GM19372 (cell line): ENCODE data around the gene SHB.
"Not testable (repeated sequence)": the region's sequence is repeated elsewhere in the genome, so short reads cannot be mapped to it uniquely, and the experiment has no call there.

ENCODE experiments used
- ATAC-seq: cut with Tn5 transposase; IDR thresholded peaks from one replicate; pipeline ENCODE4 v1.9.1; 2021; ENCODE audit warnings: mild to moderate bottlenecking, low read depth, moderate library complexity; ENCODE audit not compliant: unreplicated experiment

Gene SHB

GRCh38 chr9:37911271-37911681 is 157.8 kb downstream of the SHB start:
- ATAC-seq: no peak

DNA sequence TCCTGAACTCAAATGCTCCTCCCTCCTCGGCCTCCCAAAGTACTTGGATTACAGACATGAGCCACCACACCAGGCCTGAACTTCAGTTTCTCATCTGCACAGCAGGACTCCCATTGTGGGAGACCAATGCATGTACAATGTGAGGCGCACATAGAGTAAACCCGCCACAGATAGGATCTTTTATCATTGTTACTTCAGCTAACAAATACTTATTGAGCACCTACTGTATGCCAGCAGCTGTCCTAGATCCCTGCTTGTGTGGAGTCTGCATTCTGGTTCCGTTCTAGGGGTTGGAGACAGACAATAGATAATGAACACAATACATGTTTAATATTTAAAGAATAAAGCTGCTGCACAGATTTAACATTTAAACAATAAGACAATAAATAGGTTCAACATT is 158.8 kb downstream of the SHB start:
- ATAC-seq: no peak

DNA sequence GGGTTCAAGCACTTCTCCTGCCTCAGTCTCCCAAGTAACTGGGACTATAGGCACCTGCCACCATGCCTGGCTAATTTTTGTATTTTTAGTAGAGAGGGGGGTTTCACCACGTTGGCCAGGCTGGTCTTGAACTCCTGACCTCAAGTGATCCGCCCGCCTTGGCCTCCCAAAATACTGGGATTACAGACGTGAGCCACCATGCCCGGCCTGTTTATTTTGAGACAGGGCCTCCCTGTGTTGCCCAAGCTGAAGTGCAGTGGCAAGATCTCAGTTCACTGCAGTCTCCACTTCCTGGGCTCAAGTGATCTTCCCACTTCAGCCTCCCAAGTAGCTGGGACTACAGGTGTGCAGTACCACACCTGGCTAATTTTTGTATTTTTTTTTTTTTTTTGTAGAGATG is 159.2 kb downstream of the SHB start:
- not testable (repeated sequence) for ATAC-seq

DNA sequence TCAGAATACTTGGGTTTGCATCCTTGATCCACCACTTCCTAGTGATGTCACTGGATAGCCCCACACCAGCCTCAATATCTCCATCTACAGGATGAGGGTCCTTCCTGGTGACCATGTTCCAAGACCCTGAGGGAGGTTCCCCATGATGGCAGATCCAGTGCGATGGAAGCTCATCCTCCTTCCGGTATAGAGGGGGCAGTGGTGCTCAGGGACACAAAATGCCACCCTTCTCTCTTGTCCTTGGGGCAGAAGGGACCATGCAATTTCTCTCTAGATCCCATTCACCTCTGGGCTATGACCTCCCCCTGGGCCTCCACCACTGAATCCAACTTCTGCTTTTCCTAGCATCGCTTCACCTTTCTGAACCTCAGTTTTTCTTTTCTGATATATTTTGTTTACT is 159.7 kb downstream of the SHB start:
- no peak for ATAC-seq

GRCh38 chr9:37908698-37909186 is 160.3 kb downstream of the SHB start:
- no peak for ATAC-seq

- ATAC-seq: no peak
Measured at GRCh38 chr9:37908283-37908682, 160.7 kb downstream of the SHB start.

- ATAC-seq: no peak
Measured at GRCh38 chr9:37906312-37907239, 162.5 kb downstream of the SHB start.

- no peak for ATAC-seq
Measured at GRCh38 chr9:37905776-37906175, 163.3 kb downstream of the SHB start.

DNA sequence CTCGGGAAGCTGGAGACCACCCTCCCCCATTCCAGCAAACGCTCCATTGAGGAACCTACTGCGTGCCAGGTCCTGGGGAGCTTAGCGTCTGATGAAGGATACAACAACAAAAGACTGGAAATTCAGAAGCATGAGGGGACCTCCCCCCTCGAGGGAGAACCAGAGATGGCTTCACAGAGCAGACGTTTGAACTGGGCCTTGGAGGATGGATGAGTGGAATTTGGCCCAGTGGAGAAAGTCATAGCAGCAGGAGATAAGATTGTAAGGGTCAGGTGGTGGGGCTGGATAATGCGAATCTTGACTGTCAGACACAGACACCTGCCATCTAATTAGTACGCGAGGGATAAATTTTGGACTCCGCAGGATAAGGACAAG is 163.9 kb downstream of the SHB start:
- no peak for ATAC-seq

- ATAC-seq: no peak
Measured at GRCh38 chr9:37904445-37905130, 164.4 kb downstream of the SHB start.

DNA sequence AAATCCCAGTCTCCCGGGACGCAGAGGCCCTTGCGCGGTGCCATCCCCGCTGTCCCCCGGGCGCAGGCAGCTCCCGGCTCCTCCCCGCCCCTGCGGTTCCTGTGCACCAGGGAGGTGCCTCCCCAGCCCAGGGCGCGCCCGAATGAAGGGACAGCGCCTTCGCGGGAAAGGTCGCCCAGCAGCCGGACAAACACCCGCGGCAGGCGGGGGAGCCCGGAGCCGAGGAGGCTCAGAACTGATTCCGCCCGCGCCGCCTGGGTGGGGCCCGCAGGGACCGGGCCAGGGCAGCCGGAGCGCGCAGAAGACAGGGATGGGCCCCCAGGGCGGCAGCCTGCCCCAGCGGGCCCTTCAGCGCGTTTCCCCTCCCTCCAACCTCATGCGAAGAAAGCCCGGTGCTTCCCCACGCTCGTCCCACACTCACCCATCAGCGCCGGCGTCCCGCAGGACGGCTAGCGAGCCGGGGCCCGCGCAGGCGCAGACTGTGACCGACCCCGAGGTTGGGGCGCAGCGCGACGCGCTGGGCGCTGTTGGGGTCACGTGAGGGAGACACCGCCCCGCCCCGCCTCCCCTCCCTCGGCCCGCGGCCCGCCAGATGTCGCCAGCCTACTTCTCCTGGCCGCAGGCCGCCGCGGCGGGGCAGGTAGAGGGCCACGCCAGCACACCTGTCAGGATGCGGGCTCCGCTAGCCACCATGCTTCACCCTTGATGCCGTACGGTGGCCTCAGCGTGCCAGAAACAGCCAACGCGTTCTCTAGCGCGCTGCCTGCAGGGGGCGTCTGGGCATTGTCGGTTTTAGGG is 165.2 kb downstream of the SHB start, which contains the start of gene SLC25A51:
Gene SLC25A51 (minus strand): TSS at position 481 of the 798 bp plus-strand sequence. CDS start 15,577 bp downstream, outside the sequence.
- peak; percentile 80 for ATAC-seq

DNA sequence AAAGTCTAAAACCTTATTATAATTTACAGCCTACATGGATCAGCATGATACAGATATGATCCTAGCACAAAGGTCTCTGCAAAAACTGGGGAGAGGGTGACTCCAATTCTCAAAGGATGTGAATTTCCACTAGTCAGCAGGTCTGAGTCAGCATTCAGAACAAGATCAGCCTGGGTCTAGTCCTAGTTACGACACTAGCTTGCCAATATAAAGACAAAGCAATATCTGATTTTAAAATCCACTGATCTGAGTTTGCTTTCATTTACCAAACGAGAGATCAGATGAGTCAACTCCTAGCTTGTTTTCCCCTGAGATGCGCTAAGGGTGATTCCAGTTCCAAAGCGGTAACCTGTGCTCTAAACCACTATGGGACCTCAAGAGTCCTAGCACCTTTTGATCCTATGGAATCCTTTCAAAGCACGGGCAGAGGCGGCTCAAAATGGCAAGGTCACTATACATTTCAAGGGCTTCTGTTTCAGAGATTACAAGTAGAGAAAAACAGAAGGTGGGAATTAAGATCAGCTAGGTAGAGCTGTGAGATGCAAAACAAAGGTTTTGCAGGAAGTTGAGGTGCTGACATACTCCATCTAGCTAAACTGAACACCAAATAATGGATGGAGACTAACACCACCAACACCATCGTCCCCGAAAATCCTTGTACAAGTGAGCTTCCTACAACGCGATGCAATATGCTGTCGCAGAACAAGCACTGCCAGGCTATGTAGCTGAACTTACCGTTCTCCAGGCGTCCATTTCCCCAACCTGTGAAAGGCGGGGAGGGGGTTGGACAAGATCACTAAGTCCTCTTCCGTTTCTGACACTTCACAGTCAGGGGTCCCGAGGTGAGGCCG is 166.0 kb downstream of the SHB start:
- no peak for ATAC-seq

DNA sequence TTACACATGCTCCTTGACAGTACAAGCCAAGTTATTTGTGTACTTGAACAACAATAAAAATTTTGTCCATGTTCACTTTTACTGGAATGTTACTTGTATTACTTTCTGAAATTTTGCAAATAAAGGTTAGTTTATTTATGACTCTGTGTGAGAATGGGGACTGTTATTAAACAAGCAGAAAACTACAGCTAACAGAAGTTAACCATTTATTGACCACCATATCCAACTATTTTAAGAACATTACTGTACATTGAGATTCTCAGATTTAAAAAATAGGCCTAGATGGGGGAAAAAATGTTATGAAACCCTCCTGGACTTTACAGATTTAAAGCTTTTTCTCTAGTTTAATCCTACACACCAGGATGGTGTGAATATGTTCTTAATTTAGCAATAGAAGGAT is 166.9 kb downstream of the SHB start:
- no peak for ATAC-seq

DNA sequence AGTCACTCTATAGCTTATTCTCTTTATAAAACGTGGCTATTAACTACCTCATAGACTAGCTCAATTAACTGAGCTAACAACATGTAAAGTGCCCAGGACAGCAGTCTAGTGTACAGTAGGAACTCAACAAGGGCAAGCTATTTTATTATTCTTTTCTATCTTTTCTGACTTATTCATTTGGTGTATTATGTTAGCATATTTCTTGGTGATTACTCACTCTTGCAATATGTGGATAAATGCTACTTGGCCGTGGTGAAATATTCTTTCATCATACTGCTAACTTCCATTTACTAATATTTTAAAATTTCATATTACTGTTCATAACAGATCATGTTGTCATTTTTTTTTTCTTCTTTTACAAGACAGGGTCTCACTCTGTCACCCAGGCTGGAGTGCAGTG is 170.0 kb downstream of the SHB start:
- no peak for ATAC-seq

DNA sequence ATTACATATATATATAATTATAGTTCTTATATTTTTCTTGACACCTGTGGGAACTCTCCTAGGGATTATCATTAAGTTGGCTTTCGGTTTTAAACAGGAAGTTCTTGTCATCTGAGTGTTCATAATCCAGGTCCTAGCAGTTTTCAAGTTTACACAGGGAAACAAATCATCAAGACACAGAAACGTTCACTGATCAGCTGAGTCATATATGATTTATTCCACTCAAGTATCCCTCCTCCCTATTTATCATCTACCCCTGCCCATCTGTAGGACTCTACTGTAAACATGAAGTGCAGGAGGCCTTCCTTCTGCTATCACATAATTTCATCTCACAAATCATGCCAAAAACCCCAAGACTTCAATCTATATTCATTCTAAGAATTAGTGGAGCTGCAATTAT is 171.4 kb downstream of the SHB start:
- no peak for ATAC-seq

GRCh38 chr9:37892063-37892462 is 177.0 kb downstream of the SHB start:
- no peak for ATAC-seq

DNA sequence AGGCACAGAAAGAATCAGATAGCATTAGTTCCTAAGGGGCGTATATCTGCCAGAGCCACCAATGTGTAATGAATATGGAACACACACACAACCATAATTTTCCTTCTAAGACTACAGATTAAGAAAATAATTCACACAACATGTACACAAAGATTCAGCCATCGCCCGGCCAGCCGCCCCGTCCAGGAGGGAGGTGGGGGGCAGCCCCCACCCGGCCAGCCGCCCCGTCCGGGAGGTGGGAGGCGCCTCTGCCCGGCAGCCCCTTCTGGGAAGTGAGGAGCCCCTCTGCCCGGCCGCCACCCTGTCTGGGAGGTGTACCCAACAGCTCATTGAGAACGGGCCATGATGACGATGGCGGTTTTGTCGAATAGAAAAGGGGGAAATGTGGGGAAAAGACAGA is 178.0 kb downstream of the SHB start:
- ATAC-seq: not testable (repeated sequence)

- no peak for ATAC-seq
Measured at GRCh38 chr9:37889536-37889935, 179.5 kb downstream of the SHB start.

DNA sequence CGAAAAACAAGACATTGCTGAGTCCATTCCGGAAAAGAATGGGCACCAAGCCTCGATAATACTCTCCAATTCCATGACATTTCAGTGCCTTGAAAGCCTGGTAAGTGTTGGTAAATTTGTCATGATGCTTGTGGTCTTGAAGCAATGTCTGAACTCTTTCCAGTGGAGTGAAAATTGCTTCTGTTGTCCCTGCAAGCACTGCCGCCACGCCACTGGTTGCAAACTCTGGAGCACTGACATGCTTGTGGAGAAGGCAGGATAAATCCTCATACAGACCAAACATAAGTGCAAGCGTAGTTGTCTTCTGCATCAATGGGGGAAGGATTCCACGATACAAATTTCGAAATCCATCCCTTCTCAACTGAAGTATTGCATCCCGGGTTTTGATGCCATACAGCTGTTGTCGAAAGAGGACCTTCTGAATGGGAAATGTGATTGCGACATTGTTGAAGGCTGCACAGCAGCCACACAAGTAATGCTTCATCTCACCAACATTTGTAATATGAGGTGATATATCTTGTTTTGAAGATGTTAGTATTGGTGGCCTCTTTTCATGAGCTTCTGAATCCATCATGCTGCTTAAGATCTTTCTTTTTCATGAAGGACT is 180.9 kb downstream of the SHB start:
- not testable (repeated sequence) for ATAC-seq
